OCI-LY3 (cell line): ENCODE results near the gene PACRG.

Experiments used
- H2AFZ ChIP-seq: fragments of 200-600, 300-600 bp; shearing (Covaris generic); 2 replicates; pipeline ENCODE4 v1.6.0; 2014; ENCODE audit warnings: antibody characterized with exemption, low read depth, low read length
- H3K27ac ChIP-seq: fragments of 200-600, 300-600 bp; sonication (generic); 2 replicates; pipeline ENCODE4 v1.5.1; 2014; ENCODE audit warnings: mild to moderate bottlenecking, low read length, moderate library complexity, mixed read lengths
- H3K27me3 ChIP-seq: fragments of 200-600, 300-600 bp; sonication (generic); 2 replicates; pipeline ENCODE4 v1.6.1; 2014; ENCODE audit warnings: low read depth, low read length, mixed read lengths
- H3K36me3 ChIP-seq: fragments of 200-600, 300-600 bp; sonication (generic); replicated peaks from 2 replicates; pipeline ENCODE3; 2014; ENCODE audit warnings: low read depth, low read length, mixed read lengths
- H3K4me1 ChIP-seq: fragments of 300-600, 200-600 bp; sonication (generic); 2 replicates; pipeline ENCODE4 v1.6.1; 2014; ENCODE audit warnings: low read length, mixed read lengths
- H3K4me2 ChIP-seq: fragments of 200-600, 300-600 bp; sonication (generic); 2 replicates; pipeline ENCODE4 v1.6.1; 2014; ENCODE audit warnings: low read length, mixed read lengths
- H3K4me3 ChIP-seq: fragments of 300-600, 200-600 bp; sonication (generic); 2 replicates; pipeline ENCODE4 v1.5.1; 2014; ENCODE audit warnings: antibody characterized with exemption, mild to moderate bottlenecking, low read length, moderate library complexity
- H3K79me2 ChIP-seq: fragments of 300-600, 200-600 bp; shearing (Covaris generic); 2 replicates; pipeline ENCODE4 v1.6.1; 2014; ENCODE audit warnings: mild to moderate bottlenecking, low read length, mixed read lengths
- H3K9ac ChIP-seq: fragments of 300-600, 200-600 bp; shearing (Covaris generic); 2 replicates; pipeline ENCODE4 v1.6.0; 2014; ENCODE audit warnings: mild to moderate bottlenecking, low read length, moderate library complexity
- H3K9me3 ChIP-seq: fragments of 200-600, 300-600 bp; shearing (Covaris generic); 2 replicates; pipeline ENCODE4 v1.6.1; 2014; ENCODE audit warnings: low read length, mixed read lengths; ENCODE audit not compliant: insufficient read depth
- H4K20me1 ChIP-seq: fragments of 200-600, 300-600 bp; sonication (generic); 2 replicates; pipeline ENCODE4 v1.6.1; 2016; ENCODE audit warnings: low read length, mixed read lengths; ENCODE audit not compliant: insufficient read depth
- EZH2phosphoT487 ChIP-seq: fragments of 200-600 bp; shearing (Covaris generic); IDR thresholded peaks from 2 replicates; pipeline ENCODE4 v1.6.1; 2018; ENCODE audit warnings: antibody characterized with exemption, mixed run types, low read depth
- TF ChIP-seq, protein P1 (sequence below): fragments of 200-600, 300-600 bp; sonication (generic); IDR thresholded peaks from 2 replicates; pipeline ENCODE4 v1.5.1; 2014; ENCODE audit warnings: antibody characterized with exemption, low read length, low read depth

PACRG gene

DNA sequence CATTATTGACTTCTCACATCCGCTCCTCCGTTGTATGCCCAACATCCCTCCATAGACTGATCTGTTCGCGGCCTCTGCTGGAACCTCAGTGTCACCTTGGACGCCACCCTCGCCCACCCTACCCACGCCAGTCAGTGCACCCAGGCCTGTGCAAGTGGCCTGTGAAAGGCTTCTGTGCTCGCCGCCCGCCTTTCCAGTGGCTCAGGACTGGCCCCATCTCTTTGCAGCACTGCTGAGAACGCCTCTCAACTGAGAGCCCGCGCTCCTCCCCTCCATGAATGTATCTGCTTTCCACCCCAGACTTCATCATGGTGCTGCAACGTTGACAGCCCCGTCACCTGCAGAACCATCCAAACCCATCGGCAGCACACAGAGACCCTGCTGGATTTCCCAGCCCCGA is 459.4 kb downstream of the PACRG start:
- no peak overlapping the region for H2AFZ ChIP-seq
- H3K4me2 ChIP-seq, result no peak overlapping the region
- no peaks in the 10 kb centered on the region for H4K20me1 ChIP-seq
- no peak overlapping the region for H3K27ac ChIP-seq
- H3K4me1 ChIP-seq, result peaks cover 28% of the 10 kb centered on the region
- no peaks in the 10 kb centered on the region for H3K36me3 ChIP-seq
- H3K4me3 ChIP-seq, result no peak overlapping the region
- H3K9me3 ChIP-seq, result no peaks in the 10 kb centered on the region
- no peaks in the 10 kb centered on the region for H3K79me2 ChIP-seq
- no peak overlapping the region for H3K9ac ChIP-seq
- no peak for TF ChIP-seq EZH2phosphoT487
- TF ChIP-seq, protein P1, sequence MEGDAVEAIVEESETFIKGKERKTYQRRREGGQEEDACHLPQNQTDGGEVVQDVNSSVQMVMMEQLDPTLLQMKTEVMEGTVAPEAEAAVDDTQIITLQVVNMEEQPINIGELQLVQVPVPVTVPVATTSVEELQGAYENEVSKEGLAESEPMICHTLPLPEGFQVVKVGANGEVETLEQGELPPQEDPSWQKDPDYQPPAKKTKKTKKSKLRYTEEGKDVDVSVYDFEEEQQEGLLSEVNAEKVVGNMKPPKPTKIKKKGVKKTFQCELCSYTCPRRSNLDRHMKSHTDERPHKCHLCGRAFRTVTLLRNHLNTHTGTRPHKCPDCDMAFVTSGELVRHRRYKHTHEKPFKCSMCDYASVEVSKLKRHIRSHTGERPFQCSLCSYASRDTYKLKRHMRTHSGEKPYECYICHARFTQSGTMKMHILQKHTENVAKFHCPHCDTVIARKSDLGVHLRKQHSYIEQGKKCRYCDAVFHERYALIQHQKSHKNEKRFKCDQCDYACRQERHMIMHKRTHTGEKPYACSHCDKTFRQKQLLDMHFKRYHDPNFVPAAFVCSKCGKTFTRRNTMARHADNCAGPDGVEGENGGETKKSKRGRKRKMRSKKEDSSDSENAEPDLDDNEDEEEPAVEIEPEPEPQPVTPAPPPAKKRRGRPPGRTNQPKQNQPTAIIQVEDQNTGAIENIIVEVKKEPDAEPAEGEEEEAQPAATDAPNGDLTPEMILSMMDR, result no peak
- peaks cover 9% of the 10 kb centered on the region for H3K27me3 ChIP-seq

DNA sequence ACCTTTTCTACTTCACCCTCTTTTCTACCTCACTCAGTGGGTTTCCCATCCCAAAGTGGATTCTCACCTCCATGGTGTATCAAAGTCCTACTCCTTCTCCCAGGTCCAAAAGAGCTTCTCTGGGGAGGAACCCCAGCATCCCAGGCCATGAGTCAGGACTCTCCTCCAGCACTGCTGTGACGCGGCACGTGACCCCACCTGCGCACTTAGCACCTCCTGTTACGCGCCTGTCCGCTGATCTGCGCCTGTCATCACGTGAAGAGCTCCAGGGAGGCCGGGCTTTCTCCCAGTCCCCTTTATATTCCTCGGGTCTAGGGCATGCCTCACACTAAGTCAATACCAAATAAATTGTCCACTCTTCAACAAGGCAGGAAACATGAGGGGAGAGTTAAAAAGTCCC is 459.8 kb downstream of the PACRG start:
- Histone ChIP-seq H3K27me3 (peaks cover 5% of the 10 kb centered on the region), H4K20me1 (no peaks in the 10 kb centered on the region), H3K4me2 (no peak overlapping the region), H3K9me3 (no peaks in the 10 kb centered on the region), H2AFZ (no peak overlapping the region), H3K4me3 (no peak overlapping the region), H3K27ac (no peak overlapping the region), H3K4me1 (peaks cover 30% of the 10 kb centered on the region), H3K9ac (no peak overlapping the region), H3K36me3 (no peaks in the 10 kb centered on the region), H3K79me2 (no peaks in the 10 kb centered on the region)
- TF ChIP-seq, protein P1, result no peak
- TF ChIP-seq EZH2phosphoT487, result no peak

DNA sequence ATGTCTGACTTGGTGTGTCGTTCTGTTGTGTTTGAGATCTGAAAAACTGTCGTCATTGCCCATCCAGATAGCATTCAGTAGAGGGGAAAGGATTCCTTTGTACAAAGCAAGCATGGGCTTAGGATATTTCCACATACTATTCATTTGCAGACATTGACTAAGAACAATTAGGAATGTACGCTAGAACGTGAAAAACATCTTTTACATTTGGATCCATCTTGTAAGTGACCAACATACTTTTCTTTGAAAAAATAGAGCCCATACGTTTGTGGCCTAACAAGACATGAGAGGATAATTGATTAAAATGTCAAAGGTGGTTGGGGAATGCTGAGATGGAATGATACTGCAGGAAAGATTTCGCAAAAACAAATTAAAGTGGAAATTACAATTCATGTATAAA is 461.0 kb downstream of the PACRG start:
- Histone ChIP-seq H3K79me2 (no peaks in the 10 kb centered on the region), H2AFZ (no peak overlapping the region), H3K36me3 (no peaks in the 10 kb centered on the region), H3K27ac (no peak overlapping the region), H3K4me3 (no peak overlapping the region), H4K20me1 (no peaks in the 10 kb centered on the region), H3K9me3 (no peaks in the 10 kb centered on the region), H3K4me2 (0 out of 2 replicates have a peak overlapping the region, but pooled peaks have one; percentile 6), H3K4me1 (peaks cover 35% of the 10 kb centered on the region), H3K9ac (no peak overlapping the region), H3K27me3 (no peaks in the 10 kb centered on the region)
- TF ChIP-seq, protein P1, result no peak
- no peak for TF ChIP-seq EZH2phosphoT487

DNA sequence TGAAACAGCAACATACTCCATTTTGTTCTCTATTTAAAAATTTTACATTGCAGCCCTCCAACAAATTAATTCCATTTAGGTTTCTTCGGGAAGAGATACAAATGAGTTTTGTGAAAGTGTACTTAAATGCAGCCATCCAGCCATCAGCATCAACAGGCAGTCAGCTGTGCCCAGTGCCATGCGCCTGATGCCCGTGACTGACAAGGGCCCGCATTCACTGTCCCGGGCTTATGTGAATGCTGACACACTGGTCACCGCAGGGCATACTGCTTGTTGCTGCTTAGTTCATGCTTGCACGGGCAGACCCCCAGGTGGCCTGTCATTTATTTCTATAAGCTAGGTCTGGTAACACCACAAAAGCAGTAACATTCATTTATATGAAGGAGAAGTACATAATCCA is 461.8 kb downstream of the PACRG start:
- Histone ChIP-seq H3K9ac (no peak overlapping the region), H3K9me3 (no peaks in the 10 kb centered on the region), H3K27ac (no peak overlapping the region), H3K36me3 (no peaks in the 10 kb centered on the region), H3K27me3 (no peaks in the 10 kb centered on the region), H4K20me1 (no peaks in the 10 kb centered on the region), H3K4me1 (peaks cover 41% of the 10 kb centered on the region), H3K4me2 (no peak overlapping the region), H2AFZ (no peak overlapping the region), H3K4me3 (no peak overlapping the region), H3K79me2 (no peaks in the 10 kb centered on the region)
- TF ChIP-seq EZH2phosphoT487, result no peak
- TF ChIP-seq, protein P1, result no peak
